GM12892 (cell line): ENCODE results near the gene SIK3.

Experiments used
- POLR2A ChIP-seq: IDR thresholded peaks from 2 replicates; pipeline ENCODE4 v1.6.1; 2011; ENCODE audit warnings: low read depth, low read length, control low read depth
- TAF1 ChIP-seq: IDR thresholded peaks from 2 replicates; pipeline ENCODE4 v1.6.1; 2011; ENCODE audit warnings: low read depth, mild to moderate bottlenecking, control low read depth, low read length, borderline replicate concordance

DNA sequence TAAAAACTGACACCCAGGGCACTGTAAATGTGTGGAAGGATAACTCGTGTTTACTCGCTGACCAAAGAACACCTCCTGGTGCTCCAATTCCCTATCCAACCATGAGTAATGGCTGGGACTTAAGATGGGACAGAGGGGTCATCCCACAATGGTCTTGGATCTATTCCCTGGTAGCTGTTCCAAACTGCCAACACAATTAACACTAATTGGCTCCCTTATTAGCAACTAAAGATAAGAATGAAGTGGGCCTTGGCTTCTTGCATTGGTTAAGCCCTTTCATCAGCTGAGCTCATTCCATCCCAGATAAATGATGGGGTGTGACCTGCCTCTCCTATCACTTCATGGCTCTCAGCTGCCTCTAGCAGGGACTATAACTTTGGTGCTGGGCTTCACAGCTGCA is 1.5 kb upstream of the SIK3 start:
- TF ChIP-seq POLR2A (no peak), TAF1 (no peak)
